ENCODE results near the gene BYSL. TPM values are rescaled to one million over a fixed set of nuclear protein-coding genes. Genes with fewer than 3 reads are reported as not detected.

Gene BYSL
- total and polyA plus RNA-seq, 9 of the 15 experiments (the other 6 are each of a cell fraction or from before 2014, with no cell fraction given), result 22.2 to 92.3 (median 53.4) TPM

GRCh38 chr6:41895300-41896233 lies 25.7 kb upstream of the BYSL start, which contains the start of gene USP49 (continued):
- TF ChIP-seq, protein P1, sequence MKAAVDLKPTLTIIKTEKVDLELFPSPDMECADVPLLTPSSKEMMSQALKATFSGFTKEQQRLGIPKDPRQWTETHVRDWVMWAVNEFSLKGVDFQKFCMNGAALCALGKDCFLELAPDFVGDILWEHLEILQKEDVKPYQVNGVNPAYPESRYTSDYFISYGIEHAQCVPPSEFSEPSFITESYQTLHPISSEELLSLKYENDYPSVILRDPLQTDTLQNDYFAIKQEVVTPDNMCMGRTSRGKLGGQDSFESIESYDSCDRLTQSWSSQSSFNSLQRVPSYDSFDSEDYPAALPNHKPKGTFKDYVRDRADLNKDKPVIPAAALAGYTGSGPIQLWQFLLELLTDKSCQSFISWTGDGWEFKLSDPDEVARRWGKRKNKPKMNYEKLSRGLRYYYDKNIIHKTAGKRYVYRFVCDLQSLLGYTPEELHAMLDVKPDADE (conservative IDR thresholded peaks at IDR 0.05; ENCODE audit: control insufficient read depth, low read depth, low read length), result no peak
- TF ChIP-seq ZNF586 (CRISPR knock-in tag; conservative IDR thresholded peaks at IDR 0.05), result no peak
- TF ChIP-seq ARID4B (CRISPR knock-in tag; IDR thresholded peaks at IDR 0.05), result 0 out of 2 replicates have a peak, but pooled peaks have one; percentile 28
- no peak for TF ChIP-seq STAT5B (CRISPR knock-in tag; IDR thresholded peaks at IDR 0.05)
- peak; percentile 53; the same call in 1 of the 2 replicates for TF ChIP-seq CREB3L1 (IDR thresholded peaks at IDR 0.05; ENCODE audit: borderline replicate concordance, low read depth)
- no peak for TF ChIP-seq DNMT1 (IDR thresholded peaks at IDR 0.05)
- TF ChIP-seq SIN3B (IDR thresholded peaks at IDR 0.05; ENCODE audit: low read depth), result peak; percentile 18; the same call in 1 of the 2 replicates
- 0 out of 2 replicates have a peak, but pooled peaks have one; percentile 31 for TF ChIP-seq NFIC (IDR thresholded peaks at IDR 0.05)
- TF ChIP-seq TAF7 (tag; IDR thresholded peaks at IDR 0.05), result no peak
- TF ChIP-seq JUND (IDR thresholded peaks at IDR 0.05; ENCODE audit: borderline replicate concordance, low read depth, low read length), result no peak
- TF ChIP-seq JUND (tag; IDR thresholded peaks at IDR 0.05; ENCODE audit: borderline replicate concordance, low read depth, low read length), result no peak
- no peak for TF ChIP-seq ZNF124 (CRISPR knock-in tag; IDR thresholded peaks at IDR 0.05)
- 0 out of 2 replicates have a peak, but pooled peaks have one; percentile 1 for TF ChIP-seq CC2D1A (IDR thresholded peaks at IDR 0.05)
- TF ChIP-seq ZNF431 (CRISPR knock-in tag; IDR thresholded peaks at IDR 0.05), result no peak
- TF ChIP-seq MEF2A (IDR thresholded peaks at IDR 0.05; ENCODE audit: control insufficient read depth, low read depth, low read length), result no peak
- TF ChIP-seq DIDO1 (tag; IDR thresholded peaks at IDR 0.05; ENCODE audit: low read depth), result 0 out of 2 replicates have a peak, but pooled peaks have one; percentile 39
- no peak for TF ChIP-seq TRIM25 (IDR thresholded peaks at IDR 0.05; ENCODE audit: borderline replicate concordance)
- TF ChIP-seq TEAD1 (CRISPR knock-in tag; IDR thresholded peaks at IDR 0.05), result no peak
